ENCODE results near the gene APPL2. TPM values are rescaled to one million over a fixed set of nuclear protein-coding genes. Genes with fewer than 3 reads are reported as not detected.

Gene APPL2
- total RNA-seq, 2 experiments from 2014 or later: 19.0 to 20.4 TPM

GRCh38 chr12:105177208-105177607, 58.8 kb downstream of the APPL2 start:
- Mint-ChIP-seq H3K27ac (no peak overlapping the region), H3K4me3 (no peak overlapping the region), H3K27me3 (ENCODE audit: low read depth) (no peaks in the 10 kb centered on the region), H3K4me1 (ENCODE audit: low read depth) (peaks cover 4% of the 10 kb centered on the region), H3K9me3 (ENCODE audit: insufficient read depth) (no peaks in the 10 kb centered on the region), H3K36me3 (ENCODE audit: low read depth) (peaks cover 61% of the 10 kb centered on the region)
- ATAC-seq (no peak), DNase-seq (no peak)
- POLR2A ChIA-PET: no interaction called here
- CTCF ChIA-PET: no interaction called here

DNA sequence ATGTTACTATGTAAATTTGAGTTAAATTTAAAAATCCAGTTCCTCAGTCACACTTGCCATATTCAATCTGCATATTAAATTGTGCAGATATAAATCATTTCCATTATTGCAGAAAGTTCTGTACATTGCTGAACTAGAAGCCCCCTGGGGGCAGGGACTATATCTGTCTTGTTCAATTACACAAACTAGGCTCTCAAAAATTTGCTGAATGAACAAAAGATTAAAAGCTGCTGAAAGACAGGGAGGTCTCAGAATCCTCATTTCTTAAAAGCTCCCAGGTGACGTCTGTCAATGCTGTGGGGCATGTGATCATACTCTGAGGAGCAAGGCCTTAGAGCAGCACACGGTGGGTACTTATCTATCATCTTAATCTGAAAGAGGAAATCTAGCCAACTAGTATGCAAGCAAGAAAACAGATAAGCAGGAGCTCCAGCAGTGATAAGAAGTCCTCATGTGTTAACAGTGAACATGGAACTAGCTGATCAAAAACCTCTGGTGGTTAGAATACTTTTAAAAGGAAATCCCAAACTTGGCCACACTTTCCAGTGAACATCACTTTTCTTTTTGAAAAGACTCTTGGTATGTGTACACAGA, 60.5 kb downstream of the APPL2 start:
- ChIA-PET CTCF (interaction anchor here (0.8 to 1.2 kb wide), 3 partner anchors 11 to 16 kb away, joined by 3 read pairs; no protein-coding TSS in a partner anchor), POLR2A (no interaction called here)
- H3K4me1 Mint-ChIP-seq (ENCODE audit: low read depth): peaks cover 4% of the 10 kb centered on the region
- no peak for DNase-seq
- H3K4me3 Mint-ChIP-seq: no peak overlapping the region
- no peaks in the 10 kb centered on the region for H3K27me3 Mint-ChIP-seq (ENCODE audit: low read depth)
- no peak overlapping the region for H3K27ac Mint-ChIP-seq
- H3K36me3 Mint-ChIP-seq (ENCODE audit: low read depth): peaks cover 47% of the 10 kb centered on the region
- ATAC-seq: no peak
- H3K9me3 Mint-ChIP-seq (ENCODE audit: insufficient read depth): no peaks in the 10 kb centered on the region

DNA sequence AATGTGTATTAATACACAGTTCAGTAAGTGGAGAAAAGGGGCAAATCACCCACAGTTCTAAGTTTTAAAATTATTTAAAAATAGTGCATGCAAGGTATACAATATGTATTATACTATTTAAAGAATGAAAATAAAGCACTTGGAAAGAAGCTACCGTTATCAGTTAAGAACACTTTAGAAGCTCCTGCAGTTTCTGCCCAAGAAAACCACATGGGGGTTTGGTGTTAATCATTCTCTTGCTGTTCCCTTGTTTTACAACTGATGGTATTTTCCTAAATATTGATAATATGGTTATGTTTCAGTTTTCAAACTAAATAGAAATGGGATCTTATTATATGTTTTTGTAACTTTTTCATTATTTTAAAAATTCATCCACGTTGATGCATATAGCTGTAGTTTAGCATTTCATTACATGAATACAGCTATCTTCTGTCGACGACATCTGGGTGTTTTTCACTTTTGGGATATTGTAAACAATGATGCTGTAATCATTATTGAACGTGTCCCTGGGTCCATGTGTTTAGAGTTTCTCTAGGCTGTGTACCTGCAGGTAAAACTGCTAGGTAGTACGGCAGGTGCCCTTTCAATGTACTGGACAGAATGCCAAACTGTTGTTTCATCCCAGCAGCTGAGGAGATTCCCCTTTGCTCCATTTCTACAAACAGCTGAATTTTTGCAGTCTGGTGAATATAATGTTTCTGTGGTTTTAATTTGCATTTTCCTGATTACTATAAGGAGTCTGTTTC, 64.1 kb downstream of the APPL2 start:
- peaks cover 39% of the 10 kb centered on the region for H3K36me3 Mint-ChIP-seq (ENCODE audit: low read depth)
- ATAC-seq (no peak), DNase-seq (no peak)
- H3K9me3 Mint-ChIP-seq (ENCODE audit: insufficient read depth): no peaks in the 10 kb centered on the region
- ChIA-PET POLR2A (interaction anchor here (0.7 kb wide), 1 partner anchor 36 kb away, joined by 3 read pairs; no protein-coding TSS in a partner anchor), CTCF (no interaction called here)
- H3K4me1 Mint-ChIP-seq (ENCODE audit: low read depth): peaks cover 4% of the 10 kb centered on the region
- no peak overlapping the region for H3K4me3 Mint-ChIP-seq
- no peak overlapping the region for H3K27ac Mint-ChIP-seq
- no peaks in the 10 kb centered on the region for H3K27me3 Mint-ChIP-seq (ENCODE audit: low read depth)

- ATAC-seq (no peak), DNase-seq (no peak)
- H3K27me3 Mint-ChIP-seq (ENCODE audit: low read depth): no peaks in the 10 kb centered on the region
- H3K4me1 Mint-ChIP-seq (ENCODE audit: low read depth): no peaks in the 10 kb centered on the region
- H3K36me3 Mint-ChIP-seq (ENCODE audit: low read depth): peaks cover 35% of the 10 kb centered on the region
- POLR2A ChIA-PET: no interaction called here
- no peaks in the 10 kb centered on the region for H3K9me3 Mint-ChIP-seq (ENCODE audit: insufficient read depth)
- H3K27ac Mint-ChIP-seq: no peak overlapping the region
- H3K4me3 Mint-ChIP-seq: no peak overlapping the region
- CTCF ChIA-PET: no interaction called here
Measured at GRCh38 chr12:105170139-105170538, 65.8 kb downstream of the APPL2 start.

GRCh38 chr12:105168006-105168405, 68.0 kb downstream of the APPL2 start:
- H3K36me3 Mint-ChIP-seq (ENCODE audit: low read depth): peaks cover 41% of the 10 kb centered on the region
- no peak for DNase-seq
- CTCF ChIA-PET: no interaction called here
- POLR2A ChIA-PET: no interaction called here
- no peak overlapping the region for H3K27ac Mint-ChIP-seq
- H3K4me1 Mint-ChIP-seq (ENCODE audit: low read depth): no peaks in the 10 kb centered on the region
- H3K9me3 Mint-ChIP-seq (ENCODE audit: insufficient read depth): no peaks in the 10 kb centered on the region
- no peak overlapping the region for H3K4me3 Mint-ChIP-seq
- H3K27me3 Mint-ChIP-seq (ENCODE audit: low read depth): no peaks in the 10 kb centered on the region
- ATAC-seq: no peak

DNA sequence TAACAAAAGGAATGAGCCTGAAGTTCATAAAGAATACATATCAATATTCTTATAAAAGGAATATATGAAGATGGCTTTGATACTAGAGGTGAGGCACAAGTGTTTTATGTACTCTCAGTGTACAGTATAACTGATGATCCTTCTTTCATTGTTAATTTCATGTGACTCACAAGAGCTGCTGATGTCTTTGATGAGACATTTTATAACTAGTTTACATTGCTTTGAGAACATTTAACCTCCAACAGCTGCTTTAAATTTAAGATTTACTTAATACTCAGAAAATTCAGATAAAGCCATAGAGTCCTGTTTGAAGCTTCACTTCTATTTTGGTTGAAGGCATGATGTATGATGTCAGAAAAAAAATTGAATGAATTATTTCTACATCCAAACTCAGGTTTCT, 68.6 kb downstream of the APPL2 start:
- ChIA-PET POLR2A (no interaction called here), CTCF (no interaction called here)
- Mint-ChIP-seq H3K27ac (no peak overlapping the region), H3K4me1 (ENCODE audit: low read depth) (no peaks in the 10 kb centered on the region), H3K27me3 (ENCODE audit: low read depth) (no peaks in the 10 kb centered on the region), H3K4me3 (no peak overlapping the region), H3K36me3 (ENCODE audit: low read depth) (peaks cover 41% of the 10 kb centered on the region), H3K9me3 (ENCODE audit: insufficient read depth) (no peaks in the 10 kb centered on the region)
- ATAC-seq (no peak), DNase-seq (no peak)

DNA sequence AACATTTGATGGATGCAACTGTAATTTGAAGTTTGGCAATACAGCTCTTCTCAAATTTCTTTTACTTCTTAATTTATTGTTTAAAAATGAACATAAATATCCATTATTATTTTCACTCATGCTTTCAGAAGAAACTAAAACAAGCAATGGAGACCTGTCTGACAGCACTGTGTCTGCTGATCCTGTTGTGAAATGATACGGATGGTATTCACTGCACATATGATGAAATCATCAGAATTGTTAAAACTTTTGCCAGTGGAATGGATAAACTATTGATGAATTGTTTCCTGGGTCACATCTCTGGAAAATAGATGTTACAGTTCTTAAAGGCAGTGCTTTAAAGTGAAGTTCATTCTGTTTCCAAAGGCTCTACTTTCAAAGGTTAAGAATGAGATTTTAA, 69.2 kb downstream of the APPL2 start:
- CTCF ChIA-PET: no interaction called here

GRCh38 chr12:105164068-105164467, 71.9 kb downstream of the APPL2 start:
- Mint-ChIP-seq H3K27me3 (ENCODE audit: low read depth) (no peaks in the 10 kb centered on the region), H3K9me3 (ENCODE audit: insufficient read depth) (no peaks in the 10 kb centered on the region), H3K4me1 (ENCODE audit: low read depth) (no peaks in the 10 kb centered on the region), H3K4me3 (no peak overlapping the region), H3K36me3 (ENCODE audit: low read depth) (peaks cover 49% of the 10 kb centered on the region), H3K27ac (no peak overlapping the region)
- POLR2A ChIA-PET: no interaction called here
- CTCF ChIA-PET: interaction anchor here (1.2 kb wide), 1 partner anchor 11 kb away, joined by 3 read pairs; no protein-coding TSS in a partner anchor
- DNase-seq (no peak), ATAC-seq (no peak)

More for the DNA sequence above, 69.2 kb downstream of the APPL2 start:
- no peaks in the 10 kb centered on the region for H3K4me1 Mint-ChIP-seq (ENCODE audit: low read depth)
- H3K27ac Mint-ChIP-seq: no peak overlapping the region
- no peak for ATAC-seq
- H3K27me3 Mint-ChIP-seq (ENCODE audit: low read depth): no peaks in the 10 kb centered on the region
- DNase-seq: no peak
- POLR2A ChIA-PET: no interaction called here
- peaks cover 46% of the 10 kb centered on the region for H3K36me3 Mint-ChIP-seq (ENCODE audit: low read depth)
- no peaks in the 10 kb centered on the region for H3K9me3 Mint-ChIP-seq (ENCODE audit: insufficient read depth)
- H3K4me3 Mint-ChIP-seq: no peak overlapping the region

GRCh38 chr12:105162174-105162573, 73.8 kb downstream of the APPL2 start:
- POLR2A ChIA-PET: no interaction called here
- Mint-ChIP-seq H3K4me1 (ENCODE audit: low read depth) (no peaks in the 10 kb centered on the region), H3K27ac (no peak overlapping the region), H3K4me3 (no peak overlapping the region), H3K36me3 (ENCODE audit: low read depth) (peaks cover 51% of the 10 kb centered on the region), H3K27me3 (ENCODE audit: low read depth) (no peaks in the 10 kb centered on the region), H3K9me3 (ENCODE audit: insufficient read depth) (no peaks in the 10 kb centered on the region)
- CTCF ChIA-PET: no interaction called here
- DNase-seq (no peak), ATAC-seq (no peak)

- Mint-ChIP-seq H3K36me3 (ENCODE audit: low read depth) (peaks cover 49% of the 10 kb centered on the region), H3K27ac (no peak overlapping the region), H3K4me1 (ENCODE audit: low read depth) (no peaks in the 10 kb centered on the region), H3K4me3 (no peak overlapping the region), H3K27me3 (ENCODE audit: low read depth) (no peaks in the 10 kb centered on the region), H3K9me3 (ENCODE audit: insufficient read depth) (no peaks in the 10 kb centered on the region)
- CTCF ChIA-PET: interaction anchor here (1.2 kb wide), 1 partner anchor 17 kb away, joined by 3 read pairs; no protein-coding TSS in a partner anchor
- POLR2A ChIA-PET: no interaction called here
- DNase-seq (no peak), ATAC-seq (no peak)
Measured at GRCh38 chr12:105158876-105159275, 77.1 kb downstream of the APPL2 start.

DNA sequence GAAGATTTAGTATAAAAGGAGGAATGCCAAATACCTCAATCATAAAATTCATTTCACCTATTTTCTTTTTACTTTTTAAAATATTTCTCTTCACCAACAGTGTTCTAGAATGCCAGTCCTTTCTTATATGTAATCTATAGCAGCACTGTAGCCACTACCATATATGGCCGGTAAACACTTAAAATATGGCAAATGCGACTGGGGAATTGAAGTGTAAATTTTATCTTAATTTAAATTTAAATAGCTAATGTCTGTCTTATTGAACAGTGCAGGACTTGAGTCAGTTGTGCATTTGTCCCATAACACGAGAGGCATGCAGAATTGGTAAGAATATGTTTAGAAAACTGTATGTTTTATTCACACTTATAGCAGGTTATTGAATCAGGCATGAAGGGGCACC, 78.4 kb downstream of the APPL2 start:
- Mint-ChIP-seq H3K9me3 (ENCODE audit: insufficient read depth) (no peaks in the 10 kb centered on the region), H3K27ac (no peak overlapping the region), H3K4me3 (no peak overlapping the region), H3K4me1 (ENCODE audit: low read depth) (no peaks in the 10 kb centered on the region), H3K36me3 (ENCODE audit: low read depth) (peaks cover 44% of the 10 kb centered on the region), H3K27me3 (ENCODE audit: low read depth) (no peaks in the 10 kb centered on the region)
- DNase-seq: no peak
- CTCF ChIA-PET: no interaction called here
- no peak for ATAC-seq
- POLR2A ChIA-PET: no interaction called here

DNA sequence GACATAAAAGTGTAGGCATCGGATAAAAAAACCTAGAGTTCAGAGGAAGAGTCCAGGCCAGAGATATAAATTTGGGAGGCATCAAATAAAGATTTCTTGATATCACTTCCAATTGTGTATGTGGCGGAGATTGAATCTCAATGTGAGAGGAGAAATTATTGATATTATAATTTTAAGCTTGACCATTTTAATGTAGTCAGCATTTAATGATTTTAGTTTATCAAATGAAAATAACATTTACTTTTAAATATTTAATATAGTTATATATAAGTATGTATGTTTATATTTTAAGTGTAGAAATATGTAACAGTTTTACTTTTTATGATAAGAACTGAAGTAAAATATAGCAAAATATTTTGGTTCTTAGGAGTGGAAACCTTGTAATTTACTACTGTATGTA, 79.7 kb downstream of the APPL2 start:
- ChIA-PET CTCF (no interaction called here), POLR2A (no interaction called here)
- Mint-ChIP-seq H3K4me3 (no peak overlapping the region), H3K4me1 (ENCODE audit: low read depth) (no peaks in the 10 kb centered on the region), H3K9me3 (ENCODE audit: insufficient read depth) (no peaks in the 10 kb centered on the region), H3K36me3 (ENCODE audit: low read depth) (peaks cover 41% of the 10 kb centered on the region), H3K27ac (no peak overlapping the region), H3K27me3 (ENCODE audit: low read depth) (no peaks in the 10 kb centered on the region)
- DNase-seq (no peak), ATAC-seq (no peak)
